Vagina (tissue), 2 donors: ENCODE measurements around the gene DAB2. TPM values are rescaled to one million over a fixed set of nuclear protein-coding genes. Genes with fewer than 3 reads are reported as not detected.

Source experiments
- DNase-seq, 2 donors: peaks; one replicate each; pipeline ENCODE4 v3.0.0-alpha.2; 2017; ENCODE audit errors: extremely low spot score in 2 of 2
- H3K27ac ChIP-seq: fragments of 200-600 bp; sonication (generic); one replicate; pipeline ENCODE4 v1.5.1; 2019
- H3K27me3 ChIP-seq: fragments of 200-600 bp; sonication (generic); one replicate; pipeline ENCODE4 v1.5.1; 2019
- H3K36me3 ChIP-seq, 2 donors: fragments of 200-600 bp; sonication (generic); one replicate each; pipeline ENCODE4 v1.5.1; 2017 to 2019
- H3K4me1 ChIP-seq: fragments of 200-600 bp; sonication (generic); one replicate; pipeline ENCODE4 v1.5.1; 2019
- H3K4me3 ChIP-seq, 2 donors: fragments of 200-600 bp; sonication (generic); 1 replicate in 1 of 2; 2 replicates in 1 of 2; pipeline ENCODE4 v1.5.1; 2016 to 2019
- H3K9me3 ChIP-seq: fragments of 200-600 bp; sonication (generic); one replicate; pipeline ENCODE4 v1.5.1; 2019
- POLR2A ChIP-seq, 2 donors: fragments of 450-650 bp; IDR thresholded peaks; one replicate each; pipeline ENCODE4 v1.6.1; 2017; ENCODE audit warnings: antibody characterized with exemption in 2 of 2, mild to moderate bottlenecking in 2 of 2, moderate library complexity in 2 of 2
- POLR2AphosphoS5 ChIP-seq, 2 donors: sonication (generic); formaldehyde crosslinking; IDR thresholded peaks; one replicate each; pipeline ENCODE4 v1.9.0; 2017; ENCODE audit warnings: antibody characterized with exemption in 2 of 2, mild to moderate bottlenecking in 2 of 2, low read depth in 1 of 2; ENCODE audit not compliant: insufficient read depth in 1 of 2
- intact Hi-C: fragments of 100-400 bp; cut with DNase I; formaldehyde crosslinking; loops from one replicate; pipeline ENCODE4 v1.15.1; 2023
- total RNA-seq: library from RNA; depleted of rRNA; stranded (reverse); fragments of >200 nt; gene quantifications from one replicate; pipeline ENCODE4 v1.2.3, GENCODE V29; 2016
- TF ChIP-seq, protein P1 (sequence below), 3 experiments: fragments of 450-650 bp in 2 of 3; fragments of 200-600 bp in 1 of 3; sonication (generic) in 1 of 3; IDR thresholded peaks; one replicate each; pipeline ENCODE4 v1.5.1; 2017 to 2019; ENCODE audit warnings: antibody characterized with exemption in 3 of 3, mild to moderate bottlenecking in 2 of 3, moderate library complexity in 2 of 3

Gene DAB2
- total RNA-seq, 1 donor from 2014 or later, result 60.4 TPM

- intact Hi-C loops, result no loop called here
- TF ChIP-seq POLR2A (IDR thresholded peaks at IDR 0.05) (no peak), POLR2AphosphoS5 (IDR thresholded peaks at IDR 0.05; ENCODE audit: insufficient read depth in 1 of 2, low read depth in 1 of 2) (no peak)
- TF ChIP-seq, protein P1, sequence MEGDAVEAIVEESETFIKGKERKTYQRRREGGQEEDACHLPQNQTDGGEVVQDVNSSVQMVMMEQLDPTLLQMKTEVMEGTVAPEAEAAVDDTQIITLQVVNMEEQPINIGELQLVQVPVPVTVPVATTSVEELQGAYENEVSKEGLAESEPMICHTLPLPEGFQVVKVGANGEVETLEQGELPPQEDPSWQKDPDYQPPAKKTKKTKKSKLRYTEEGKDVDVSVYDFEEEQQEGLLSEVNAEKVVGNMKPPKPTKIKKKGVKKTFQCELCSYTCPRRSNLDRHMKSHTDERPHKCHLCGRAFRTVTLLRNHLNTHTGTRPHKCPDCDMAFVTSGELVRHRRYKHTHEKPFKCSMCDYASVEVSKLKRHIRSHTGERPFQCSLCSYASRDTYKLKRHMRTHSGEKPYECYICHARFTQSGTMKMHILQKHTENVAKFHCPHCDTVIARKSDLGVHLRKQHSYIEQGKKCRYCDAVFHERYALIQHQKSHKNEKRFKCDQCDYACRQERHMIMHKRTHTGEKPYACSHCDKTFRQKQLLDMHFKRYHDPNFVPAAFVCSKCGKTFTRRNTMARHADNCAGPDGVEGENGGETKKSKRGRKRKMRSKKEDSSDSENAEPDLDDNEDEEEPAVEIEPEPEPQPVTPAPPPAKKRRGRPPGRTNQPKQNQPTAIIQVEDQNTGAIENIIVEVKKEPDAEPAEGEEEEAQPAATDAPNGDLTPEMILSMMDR (IDR thresholded peaks at IDR 0.05), result no peak
- Histone ChIP-seq H3K36me3 (no peaks in the 10 kb centered on the region), H3K4me1 (no peaks in the 10 kb centered on the region), H3K4me3 (no peak overlapping the region), H3K27me3 (no peaks in the 10 kb centered on the region), H3K9me3 (no peaks in the 10 kb centered on the region), H3K27ac (no peak overlapping the region)
- no peak for DNase-seq
These were observed 69.5 kb downstream of the DAB2 start for GRCh38 chr5:39355324-39355723.

- no peaks in the 10 kb centered on the region for H3K4me1 ChIP-seq
- no peaks in the 10 kb centered on the region for H3K36me3 ChIP-seq
- H3K9me3 ChIP-seq, result no peaks in the 10 kb centered on the region
- H3K27ac ChIP-seq, result no peak overlapping the region
- TF ChIP-seq, protein P1 (IDR thresholded peaks at IDR 0.05), result no peak
- no peak for TF ChIP-seq POLR2AphosphoS5 (IDR thresholded peaks at IDR 0.05; ENCODE audit: insufficient read depth in 1 of 2, low read depth in 1 of 2)
- no peak for TF ChIP-seq POLR2A (IDR thresholded peaks at IDR 0.05)
- H3K4me3 ChIP-seq, result no peak overlapping the region
- no peak for DNase-seq
- intact Hi-C loops, result no loop called here
- H3K27me3 ChIP-seq, result no peaks in the 10 kb centered on the region
These were observed 70.9 kb downstream of the DAB2 start for GRCh38 chr5:39353717-39354399.

- no peaks in the 10 kb centered on the region for H3K27me3 ChIP-seq
- H3K9me3 ChIP-seq, result no peaks in the 10 kb centered on the region
- H3K4me3 ChIP-seq, result no peak overlapping the region
- TF ChIP-seq POLR2AphosphoS5 (IDR thresholded peaks at IDR 0.05; ENCODE audit: insufficient read depth in 1 of 2, low read depth in 1 of 2), result no peak
- TF ChIP-seq POLR2A (IDR thresholded peaks at IDR 0.05), result no peak
- TF ChIP-seq, protein P1 (IDR thresholded peaks at IDR 0.05), result no peak
- DNase-seq, result no peak
- intact Hi-C loops, result no loop called here
- no peaks in the 10 kb centered on the region for H3K4me1 ChIP-seq
- H3K27ac ChIP-seq, result no peak overlapping the region
- H3K36me3 ChIP-seq, result no peaks in the 10 kb centered on the region
These were observed 71.8 kb downstream of the DAB2 start for GRCh38 chr5:39352951-39353350.

DNA sequence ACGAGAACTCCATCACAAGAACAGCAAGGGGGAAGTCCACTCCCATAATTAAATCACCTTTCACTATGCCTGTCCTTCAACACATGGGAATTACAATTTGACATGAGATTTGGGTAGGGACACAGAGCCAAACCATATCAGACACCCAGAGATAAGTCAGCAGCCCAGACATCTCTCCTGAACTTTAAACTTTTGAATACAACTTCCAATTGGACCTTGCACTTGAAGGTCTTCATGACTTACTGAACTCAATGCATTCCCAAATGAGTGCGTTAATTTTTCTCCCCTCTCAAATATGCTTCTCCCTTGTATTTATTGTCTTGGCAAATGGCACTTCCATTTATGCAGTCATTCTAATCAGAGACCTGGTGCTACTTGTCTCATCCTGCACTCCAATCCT is 72.6 kb downstream of the DAB2 start:
- TF ChIP-seq POLR2AphosphoS5 (IDR thresholded peaks at IDR 0.05; ENCODE audit: insufficient read depth in 1 of 2, low read depth in 1 of 2), result no peak
- TF ChIP-seq POLR2A (IDR thresholded peaks at IDR 0.05), result no peak
- TF ChIP-seq, protein P1 (IDR thresholded peaks at IDR 0.05), result no peak
- DNase-seq, result no peak
- Histone ChIP-seq H3K9me3 (no peaks in the 10 kb centered on the region), H3K36me3 (no peaks in the 10 kb centered on the region), H3K27me3 (no peaks in the 10 kb centered on the region), H3K27ac (no peak overlapping the region), H3K4me1 (no peaks in the 10 kb centered on the region), H3K4me3 (no peak overlapping the region)
- intact Hi-C loops, result no loop called here

- TF ChIP-seq, protein P1 (IDR thresholded peaks at IDR 0.05), result no peak
- TF ChIP-seq POLR2A (IDR thresholded peaks at IDR 0.05), result no peak
- TF ChIP-seq POLR2AphosphoS5 (IDR thresholded peaks at IDR 0.05; ENCODE audit: insufficient read depth in 1 of 2, low read depth in 1 of 2), result no peak
- DNase-seq, result no peak
- Histone ChIP-seq H3K27me3 (no peaks in the 10 kb centered on the region), H3K9me3 (no peaks in the 10 kb centered on the region), H3K27ac (no peak overlapping the region), H3K4me1 (no peaks in the 10 kb centered on the region), H3K36me3 (no peaks in the 10 kb centered on the region), H3K4me3 (no peak overlapping the region)
- intact Hi-C loops, result no loop called here
These were observed 75.3 kb downstream of the DAB2 start for GRCh38 chr5:39349484-39349883.
